ENCODE measurements around the gene DSTYK.

GRCh38 chr1:205186191-205186590 is 25.3 kb downstream of the DSTYK start:
- TF ChIP-seq CTCF (IDR thresholded peaks at IDR 0.05): no peak
- TF ChIP-seq POLR2A (IDR thresholded peaks at IDR 0.05): no peak

All from uterus (tissue), 2 donors.